NCI-H1417 treated with DMSO at 0.1 percent for 48 hours (cell line): ENCODE data around the gene ITIH6.
"Not testable (repeated sequence)": the region's sequence is repeated elsewhere in the genome, so short reads cannot be mapped to it uniquely, and the experiment has no call there.

Experiments used
- DNase-seq: peaks from one replicate; lab custom pipeline; 2025; lab: John Stamatoyannopoulos, UW

Gene ITIH6

DNA sequence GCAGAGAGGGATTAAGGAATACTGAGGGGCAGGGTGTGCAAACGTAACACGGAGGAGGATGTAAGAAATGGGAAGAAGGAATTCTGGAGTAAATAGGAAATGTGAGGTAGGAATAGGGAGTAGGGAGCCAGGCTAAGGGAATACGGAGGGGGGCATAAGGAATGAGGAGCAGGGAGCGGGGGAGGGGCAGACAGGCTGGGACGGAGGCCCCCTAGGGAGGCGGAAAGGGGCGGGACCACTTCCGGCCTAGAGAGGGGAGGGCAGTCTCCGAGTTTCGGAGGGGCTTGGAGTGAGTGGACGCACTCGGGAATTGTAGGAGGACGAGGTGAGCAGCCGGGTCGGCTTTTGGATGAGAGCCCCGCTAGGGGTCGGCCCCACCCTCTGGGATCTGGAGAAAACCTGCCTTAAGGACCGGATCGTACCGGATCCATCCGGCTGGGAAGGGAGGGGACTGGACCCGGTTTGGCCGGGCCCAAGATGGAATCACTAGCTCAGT lies 10.1 kb upstream of the ITIH6 start:
- no peak for DNase-seq

DNA sequence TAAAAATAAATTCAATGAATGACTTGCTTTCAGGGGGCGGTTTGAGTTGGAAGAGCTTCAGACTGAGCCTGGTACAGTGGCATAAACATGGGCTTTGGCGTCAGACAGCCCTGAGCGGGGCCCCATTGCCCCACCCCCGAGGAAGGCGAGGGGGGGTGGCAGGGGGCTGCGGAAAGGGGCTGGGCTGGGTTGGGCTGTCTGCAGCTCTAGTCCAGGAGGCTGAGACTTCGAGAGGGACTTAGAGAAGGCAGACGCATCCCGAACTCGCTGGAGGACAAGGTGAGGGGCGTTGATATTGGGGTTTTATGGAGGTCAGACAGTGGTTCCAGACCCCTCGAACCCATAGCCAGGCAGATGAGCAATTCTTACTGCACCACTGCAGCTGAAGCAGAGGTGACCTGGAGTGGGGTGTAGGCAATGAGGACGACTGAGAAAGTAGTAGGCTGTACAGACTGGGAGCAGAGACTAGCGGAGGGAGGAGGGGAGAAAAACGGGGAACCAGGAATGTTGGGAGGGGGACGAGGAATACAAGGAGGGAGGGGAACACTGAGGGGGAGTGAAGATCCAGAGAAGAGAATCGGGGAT lies 9.6 kb upstream of the ITIH6 start, which contains the start of gene MAGED2:
Gene MAGED2, plus strand, starts transcription at position 222 of the 585 bp plus-strand sequence. CDS start 1,587 bp downstream, outside the sequence.
- no peak for DNase-seq

DNA sequence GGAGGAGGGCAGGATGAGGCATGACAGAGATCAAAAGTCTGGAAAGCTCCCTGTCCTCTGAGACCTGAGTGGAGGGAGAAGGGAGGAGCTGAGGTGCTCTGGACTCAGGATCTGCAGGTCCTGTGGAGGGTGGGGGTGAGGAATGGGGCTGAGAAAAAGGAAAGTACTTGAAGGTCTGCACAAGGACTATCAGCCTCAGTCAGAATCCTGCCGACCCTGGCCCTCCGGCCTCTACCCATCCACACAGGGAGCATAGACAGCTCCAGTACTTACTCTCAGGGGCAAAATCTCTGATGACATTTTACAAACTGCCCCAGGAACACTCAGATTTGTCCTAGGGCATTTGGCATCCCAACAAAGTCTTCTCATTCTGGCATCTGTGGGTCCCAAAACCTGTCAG lies 991 bp upstream of the ITIH6 start:
- no peak for DNase-seq

DNA sequence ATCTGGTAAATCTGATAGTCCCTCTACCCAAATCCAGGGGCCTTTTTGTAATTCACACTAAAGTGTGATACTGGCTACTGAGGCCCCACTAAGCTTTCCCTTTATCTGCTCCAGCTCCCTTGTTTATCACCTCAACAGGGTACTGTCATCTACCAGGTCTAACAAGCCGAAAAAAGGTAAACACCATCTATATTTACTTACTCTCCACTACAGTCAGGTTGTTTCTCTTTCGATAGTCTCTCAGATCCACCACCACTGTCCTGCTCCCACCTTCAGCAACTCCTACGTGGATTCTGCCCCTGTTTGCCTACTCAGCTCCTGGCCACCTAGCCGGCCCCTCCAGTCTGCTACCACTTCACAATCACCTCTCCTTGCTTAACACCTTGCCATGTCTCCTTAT lies 3.3 kb downstream of the ITIH6 start:
- no peak for DNase-seq

DNA sequence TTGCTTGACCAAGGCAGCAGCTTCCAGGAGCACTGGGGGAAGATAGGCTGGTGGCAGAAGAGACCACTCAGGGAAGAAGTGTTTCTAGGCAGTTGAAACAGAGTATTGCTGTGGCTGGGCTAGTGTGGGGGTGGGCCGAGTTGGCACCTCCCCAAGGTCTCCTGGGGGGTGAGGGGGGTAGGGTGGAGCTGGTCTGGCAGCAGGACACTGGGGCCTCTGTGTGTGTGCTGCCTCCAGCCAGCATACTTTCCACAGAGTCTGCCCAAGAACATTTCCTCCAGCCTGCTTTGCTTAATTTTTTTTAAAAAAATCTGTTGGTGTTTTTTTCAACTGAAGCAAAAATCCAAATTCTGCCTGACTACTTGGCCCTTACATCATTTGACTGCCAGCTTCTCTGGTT lies 4.0 kb downstream of the ITIH6 start:
- no peak for DNase-seq

DNA sequence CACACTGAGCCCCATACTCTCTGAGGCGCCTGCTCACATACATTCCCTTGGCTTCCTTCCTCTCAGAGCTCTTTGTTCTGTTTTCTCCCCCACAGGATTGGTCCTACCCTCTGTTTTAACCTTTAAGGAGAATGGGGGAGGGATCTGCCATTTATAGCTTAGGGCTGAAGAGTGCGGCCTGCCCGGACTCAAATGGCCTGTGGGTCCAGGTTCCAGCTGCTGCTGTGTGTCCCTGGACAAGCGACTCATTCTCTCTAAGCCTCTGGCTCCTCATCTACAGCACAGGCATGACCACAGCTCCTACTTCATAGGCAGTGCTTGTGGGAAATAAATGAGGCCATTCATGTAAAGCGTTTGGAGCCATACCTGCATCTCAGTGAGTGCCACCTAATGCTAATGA lies 8.7 kb downstream of the ITIH6 start:
- DNase-seq, result not testable (repeated sequence)

DNA sequence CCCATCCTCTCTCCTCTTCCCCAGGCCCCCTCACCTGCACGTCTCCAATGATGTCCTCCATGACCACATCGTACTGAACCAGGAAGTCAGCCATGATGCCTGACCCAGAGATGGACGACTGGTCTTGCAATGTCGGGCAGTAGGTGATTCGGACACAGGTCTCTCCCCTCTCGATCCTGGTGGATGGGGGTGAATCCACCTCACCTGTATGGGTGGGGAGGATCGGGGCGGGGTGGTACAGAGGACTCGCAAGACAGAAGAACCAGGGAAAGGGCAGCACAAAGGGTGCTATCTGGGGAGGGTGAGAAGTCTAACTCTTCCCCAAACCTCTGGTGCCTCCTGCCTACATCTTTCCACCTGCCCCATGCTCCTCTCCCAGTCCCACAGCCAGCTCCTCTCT lies 9.6 kb downstream of the ITIH6 start:
- DNase-seq, result no peak

DNA sequence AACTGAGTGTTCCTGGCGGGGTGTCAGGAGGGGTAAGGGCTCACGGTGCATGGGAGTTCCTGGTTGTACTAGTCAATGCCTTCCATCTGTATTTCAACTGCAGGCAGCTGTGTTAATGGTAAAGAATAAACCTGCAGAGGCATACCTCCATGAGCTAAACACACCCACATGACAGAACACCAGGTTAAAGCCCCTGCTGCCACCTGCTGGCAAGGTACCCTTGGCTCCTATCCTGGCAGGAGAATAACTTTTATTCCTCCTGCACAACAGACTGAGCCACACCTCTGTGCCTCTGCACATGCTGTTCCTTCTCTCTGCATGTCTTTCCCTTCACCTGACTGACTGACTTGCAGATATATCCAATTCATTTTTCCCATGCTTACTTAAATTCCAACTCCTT lies 11.1 kb downstream of the ITIH6 start:
- no peak for DNase-seq

DNA sequence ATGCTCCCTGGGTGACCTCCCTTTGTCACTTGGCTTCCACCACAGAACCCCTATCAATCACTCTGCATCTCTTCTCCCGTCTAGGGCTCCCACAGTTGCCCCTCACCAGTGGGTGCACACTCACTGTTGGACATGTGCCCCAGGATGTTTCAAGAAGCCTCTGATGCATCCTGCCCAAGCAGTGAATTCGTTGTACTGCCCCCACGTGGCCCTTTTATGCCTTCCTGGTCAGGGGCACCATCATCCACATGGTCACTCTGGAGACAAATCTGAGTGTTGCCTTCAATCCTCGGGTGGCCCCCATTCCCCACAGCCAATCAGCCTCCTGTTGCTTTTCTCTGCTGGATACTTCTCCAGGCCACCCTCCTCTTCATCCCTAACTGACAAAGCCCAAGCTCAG lies 12.2 kb downstream of the ITIH6 start:
- no peak for DNase-seq

DNA sequence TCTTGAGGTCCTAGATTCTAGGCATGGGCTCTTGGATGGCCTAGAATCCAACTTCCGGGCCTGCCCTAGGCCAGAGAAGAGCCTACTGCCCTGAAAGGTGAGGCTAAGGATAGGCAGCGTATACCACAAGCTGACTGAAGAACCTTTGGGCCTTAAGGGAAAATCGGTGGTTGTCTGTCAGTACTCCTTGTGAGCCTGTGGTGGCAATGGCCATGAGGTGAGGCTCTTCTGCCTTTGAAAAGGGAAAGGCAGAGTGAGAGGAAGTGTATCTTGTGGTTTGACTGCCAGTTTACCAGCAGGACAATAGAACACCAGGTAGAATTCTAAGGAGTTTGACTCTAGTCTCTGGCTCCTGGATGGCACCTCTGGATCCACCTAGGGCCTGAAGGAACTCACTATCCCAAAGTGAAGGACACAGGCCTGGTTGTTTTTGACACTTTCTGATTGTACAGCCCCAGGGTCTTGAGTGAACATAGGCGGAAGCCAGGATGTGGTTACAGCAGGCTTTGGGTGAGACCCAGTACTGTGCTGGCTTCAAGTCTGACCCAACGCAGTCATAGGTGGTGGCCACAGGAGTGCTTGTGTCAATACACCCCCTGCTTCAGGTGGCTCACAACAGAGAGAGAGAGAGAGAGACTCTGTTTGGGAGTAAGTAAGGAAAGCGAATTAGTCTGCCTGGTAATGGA lies 20.9 kb downstream of the ITIH6 start:
- DNase-seq, result no peak

DNA sequence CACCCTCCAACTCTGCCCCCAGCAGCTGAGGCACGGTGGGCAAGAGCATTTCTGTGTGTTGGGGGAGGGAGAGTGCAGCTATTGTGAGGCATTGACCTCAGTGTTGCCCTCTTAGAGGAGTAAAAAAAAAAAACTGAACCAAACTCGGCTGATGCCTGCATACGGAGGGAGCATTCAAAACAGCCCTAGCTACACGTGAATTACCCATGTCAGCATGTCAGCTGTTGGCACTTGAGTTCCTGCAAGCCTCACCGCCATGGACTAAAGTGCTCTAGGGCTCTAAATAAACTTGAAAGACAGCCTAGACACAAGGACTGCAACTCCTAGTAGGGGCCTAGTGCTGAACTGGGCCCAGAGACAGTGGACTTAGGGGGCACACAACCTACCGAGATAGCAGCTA lies 22.0 kb downstream of the ITIH6 start:
- DNase-seq, result no peak

DNA sequence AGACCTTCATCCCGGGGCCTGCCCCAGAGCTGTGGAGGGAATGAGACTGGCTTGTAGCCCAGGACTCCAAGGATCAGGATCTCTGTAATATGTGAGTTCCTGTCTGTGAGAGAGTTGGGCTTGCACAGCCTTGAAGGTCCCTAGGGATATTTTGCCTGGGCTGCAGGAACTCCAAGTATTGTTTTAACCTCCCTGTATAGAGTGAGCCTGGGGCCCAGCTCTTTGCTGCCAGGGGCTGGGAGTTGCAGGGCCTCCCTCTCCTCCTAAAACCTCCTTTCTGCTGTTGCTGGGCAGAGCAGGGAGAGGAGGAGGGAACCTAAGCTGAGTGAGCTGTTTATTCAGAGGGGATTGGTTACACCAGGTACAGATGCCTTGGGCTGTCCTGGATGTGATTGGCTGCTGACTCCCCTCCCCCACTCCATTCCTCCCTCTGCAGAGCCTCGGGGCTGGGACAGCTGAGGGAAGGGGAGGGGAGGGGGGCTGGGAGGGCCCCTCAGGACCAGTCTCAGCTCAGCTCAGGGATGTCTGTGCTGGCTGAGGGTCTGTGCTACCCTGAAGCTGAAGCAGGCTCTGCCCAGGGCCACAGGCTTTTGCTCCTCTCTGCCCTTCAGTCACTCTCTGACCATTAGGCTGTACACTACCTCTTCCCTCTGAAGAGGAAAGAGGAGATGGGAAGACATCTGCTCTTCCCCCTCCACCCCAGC lies 23.5 kb downstream of the ITIH6 start:
- DNase-seq, result not testable (repeated sequence)

DNA sequence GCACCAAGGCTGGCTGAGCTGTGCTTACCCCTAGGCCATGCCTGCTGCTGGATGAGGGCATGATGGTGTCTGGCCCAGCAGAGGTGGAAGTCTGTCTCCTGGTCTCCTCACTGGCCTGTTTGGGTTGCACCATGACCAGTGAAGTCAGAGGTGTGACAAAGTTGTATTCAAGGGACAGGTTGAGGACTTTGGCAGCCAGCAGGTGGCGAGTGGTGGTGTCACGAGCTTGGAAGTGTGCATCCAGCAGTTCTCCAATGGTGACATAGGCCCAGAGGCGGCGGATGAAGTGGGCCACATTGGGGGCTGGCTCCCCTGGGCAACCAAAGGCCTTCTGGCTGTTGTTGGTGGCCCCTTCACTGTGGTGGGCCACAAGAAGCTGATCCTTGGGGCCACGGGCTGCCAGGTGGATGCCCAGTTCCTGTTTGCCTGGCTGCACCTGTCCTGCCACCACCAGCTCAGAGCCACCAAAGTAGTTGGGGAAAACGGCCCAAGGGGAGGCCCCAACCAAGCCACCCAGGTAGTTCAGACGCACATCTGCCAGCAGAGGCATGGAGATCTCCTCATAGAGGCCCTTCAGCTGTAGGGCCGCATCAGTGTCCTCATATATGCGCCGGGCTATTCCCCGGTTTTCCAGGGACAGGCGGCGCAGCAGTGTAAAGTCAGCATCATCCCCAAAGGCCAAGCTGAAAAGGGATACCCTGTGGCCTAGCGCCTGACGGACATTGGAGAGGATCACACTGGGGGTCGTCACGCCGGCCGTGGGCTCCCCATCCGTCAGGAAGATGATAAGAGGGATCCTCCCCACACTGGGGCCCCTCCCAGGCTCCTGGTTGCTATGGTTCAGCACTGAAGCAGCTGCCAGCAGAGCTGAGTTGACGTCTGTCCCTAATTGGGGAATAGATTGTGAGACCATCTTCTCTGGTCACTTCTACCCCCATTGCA lies 39.7 kb downstream of the ITIH6 start:
- no peak for DNase-seq

DNA sequence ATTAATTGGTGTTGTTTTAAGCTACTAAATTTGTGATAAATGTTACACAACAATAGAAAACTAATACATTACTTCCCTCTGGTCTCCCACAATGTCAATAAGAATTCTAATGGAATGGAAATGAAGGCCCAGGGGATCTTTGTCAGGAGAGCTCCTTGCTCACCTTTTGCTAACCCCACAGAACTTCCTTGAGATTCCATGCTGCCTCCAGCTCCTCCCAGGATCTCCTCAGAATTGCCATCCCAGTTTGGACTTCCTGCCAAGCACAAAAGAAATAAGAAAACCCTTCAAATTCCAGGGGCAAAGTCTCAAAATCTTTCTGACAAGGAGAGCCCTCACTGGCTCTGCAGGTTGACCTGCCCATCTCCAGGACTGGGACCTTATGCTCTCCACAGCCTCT lies 43.2 kb downstream of the ITIH6 start:
- DNase-seq, result no peak

DNA sequence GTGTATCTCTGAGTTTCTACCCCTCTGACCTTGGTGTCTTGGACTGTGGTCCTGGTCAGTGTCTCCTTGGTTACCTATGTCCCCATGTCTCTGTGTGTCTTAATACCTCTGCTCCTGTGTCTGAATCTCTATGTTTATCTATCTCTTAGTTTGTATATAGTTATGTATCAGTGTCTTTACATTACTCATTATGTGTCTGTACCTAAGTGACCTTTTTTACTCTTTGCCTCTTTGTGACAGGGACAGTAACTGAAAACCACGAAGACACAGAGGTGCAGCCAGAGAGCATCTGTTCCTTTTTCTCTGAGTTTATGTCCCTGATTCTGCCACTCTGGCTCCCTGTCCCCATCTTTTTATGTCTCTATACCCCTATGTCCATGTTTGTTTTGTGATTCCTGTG lies 49.4 kb downstream of the ITIH6 start:
- no peak for DNase-seq

DNA sequence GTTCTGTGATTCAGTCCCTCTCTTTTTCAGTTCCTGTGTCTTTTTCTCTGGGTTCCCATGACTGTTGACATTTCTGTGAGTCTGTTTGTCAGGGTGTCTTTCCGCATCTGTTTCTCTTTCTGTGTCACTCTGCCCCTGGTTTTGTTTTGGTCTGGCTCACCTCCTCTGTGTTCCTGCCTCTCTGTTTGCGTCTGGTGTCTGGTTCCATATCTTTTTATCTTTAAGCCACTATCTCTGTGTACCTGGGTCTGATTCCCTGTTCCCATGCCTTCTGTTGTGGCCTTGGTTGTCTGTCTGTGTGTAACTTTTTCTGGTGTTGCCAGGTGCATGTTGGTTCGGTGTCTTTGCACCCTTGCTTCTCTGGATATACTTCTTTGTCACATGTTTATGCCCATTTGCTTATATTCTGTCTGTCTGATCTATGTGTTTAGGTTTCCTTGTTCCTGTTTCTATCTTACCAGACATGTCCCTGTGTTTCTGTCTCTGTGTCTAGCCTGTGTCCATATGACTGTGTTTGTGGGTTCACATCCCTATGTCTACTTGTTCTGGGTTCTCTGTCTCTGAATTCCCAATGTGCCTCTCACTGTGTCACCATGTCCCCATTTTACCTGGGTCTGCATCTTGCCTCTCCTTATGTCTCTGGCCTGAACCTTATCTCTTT lies 50.2 kb downstream of the ITIH6 start:
- no peak for DNase-seq

DNA sequence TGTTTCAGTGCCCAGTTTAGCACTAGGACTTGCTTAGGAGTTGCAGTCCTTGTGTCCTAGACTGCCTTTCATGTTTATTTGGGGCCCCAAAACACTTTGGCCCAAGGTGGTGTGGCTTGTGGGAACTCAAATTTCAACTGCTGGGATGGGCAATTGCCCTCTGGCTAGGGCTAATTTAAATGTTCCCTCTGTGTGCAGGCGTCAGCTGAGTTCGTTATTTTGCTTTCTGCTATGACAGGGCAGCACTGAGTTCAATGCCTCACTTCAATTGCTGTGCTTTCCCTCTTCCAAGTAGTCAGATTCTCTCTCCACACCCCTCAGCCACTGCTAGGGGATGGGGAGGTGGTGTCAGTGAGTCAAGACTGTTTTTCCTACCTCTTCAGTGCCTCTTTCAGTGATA lies 51.1 kb downstream of the ITIH6 start:
- no peak for DNase-seq

DNA sequence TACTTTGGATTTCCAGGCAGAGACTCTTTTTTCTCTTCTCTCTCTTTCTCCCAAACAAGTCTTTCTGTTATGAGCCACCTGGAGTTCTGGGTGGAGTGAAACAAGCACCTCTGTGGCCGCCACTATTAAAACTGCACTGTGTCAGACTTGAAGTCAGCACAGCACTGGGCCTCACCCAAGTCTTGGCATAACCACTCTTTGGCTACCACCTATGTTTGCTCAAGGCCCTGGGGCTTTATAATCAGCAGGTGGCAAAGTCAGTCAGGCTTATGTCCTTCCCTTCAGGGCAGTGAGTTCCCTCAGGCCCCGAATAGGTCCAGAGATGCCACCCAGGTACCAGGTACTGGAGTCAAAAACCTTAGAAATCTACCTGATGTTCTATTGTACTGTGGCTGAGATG lies 52.4 kb downstream of the ITIH6 start:
- no peak for DNase-seq

DNA sequence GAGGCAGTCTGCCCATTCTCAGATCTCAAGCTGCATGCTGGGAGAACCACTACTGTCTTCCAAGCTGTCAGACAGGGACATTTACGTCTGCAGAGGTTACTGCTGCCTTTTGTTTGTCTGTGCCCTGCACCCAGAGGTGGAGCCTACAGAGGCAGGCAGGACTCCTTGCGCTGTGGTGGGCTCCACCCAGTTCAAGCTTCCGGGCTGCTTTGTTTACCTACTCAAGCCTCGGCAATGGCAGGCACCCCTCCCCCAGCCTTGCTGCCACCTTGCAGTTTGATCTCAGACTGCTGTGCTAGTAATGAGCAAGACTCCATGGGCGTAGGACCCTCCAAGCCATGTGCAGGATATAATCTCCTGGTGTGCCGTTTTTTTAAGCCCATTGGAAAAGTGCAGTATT lies 59.5 kb downstream of the ITIH6 start:
- not testable (repeated sequence) for DNase-seq

DNA sequence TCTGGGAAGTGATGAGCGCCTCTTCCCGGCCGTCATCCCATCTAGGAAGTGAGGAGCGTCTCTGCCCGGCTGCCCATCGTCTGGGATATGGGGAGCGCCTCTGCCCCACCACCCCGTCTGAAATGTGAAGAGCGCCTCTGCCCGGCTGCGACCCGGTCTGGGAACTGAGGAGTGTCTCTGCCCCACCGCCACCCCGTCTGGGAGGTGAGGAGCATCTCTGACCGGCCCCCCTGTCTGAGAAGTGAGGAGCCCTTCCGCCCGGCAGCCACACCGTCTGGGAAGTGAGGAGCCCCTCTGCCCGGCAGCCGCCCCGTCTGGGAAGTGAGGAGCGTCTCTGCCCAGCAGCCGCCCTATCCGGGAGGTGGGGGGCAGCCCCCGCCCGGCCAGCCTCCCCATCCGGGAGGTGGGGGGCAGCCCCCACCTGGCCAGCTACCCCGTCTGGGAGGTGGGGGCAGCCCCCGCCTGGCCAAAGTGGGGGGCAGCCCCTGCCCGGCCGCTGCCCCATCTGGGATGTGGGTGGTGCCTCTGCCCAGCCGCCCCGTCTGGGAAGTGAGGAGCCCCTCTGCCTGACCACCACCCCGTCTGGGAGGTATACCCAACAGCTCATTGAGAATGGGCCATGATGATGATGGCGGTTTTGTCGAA lies 61.6 kb downstream of the ITIH6 start:
- not testable (repeated sequence) for DNase-seq

DNA sequence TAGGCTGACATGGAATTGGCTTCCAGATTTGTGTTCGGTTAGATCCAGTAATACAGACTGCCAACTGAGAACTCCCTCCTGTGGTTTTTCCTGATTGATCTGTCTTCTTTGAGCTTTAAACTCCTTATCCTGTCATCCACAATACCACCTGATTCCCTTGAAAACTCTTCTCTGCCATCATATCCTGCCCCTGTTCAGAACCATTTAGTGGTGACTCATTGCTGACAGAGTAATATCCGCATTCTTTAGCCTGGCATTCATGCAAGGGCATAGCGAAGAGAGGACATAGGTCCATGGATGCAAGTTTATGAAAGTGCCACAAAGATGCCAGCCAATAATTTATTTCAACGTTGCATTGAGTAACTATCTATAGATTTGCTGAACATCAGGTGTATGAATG lies 76.6 kb downstream of the ITIH6 start:
- no peak for DNase-seq
